Measurements from ENCODE around the gene SMTNL2.

Gene SMTNL2

DNA sequence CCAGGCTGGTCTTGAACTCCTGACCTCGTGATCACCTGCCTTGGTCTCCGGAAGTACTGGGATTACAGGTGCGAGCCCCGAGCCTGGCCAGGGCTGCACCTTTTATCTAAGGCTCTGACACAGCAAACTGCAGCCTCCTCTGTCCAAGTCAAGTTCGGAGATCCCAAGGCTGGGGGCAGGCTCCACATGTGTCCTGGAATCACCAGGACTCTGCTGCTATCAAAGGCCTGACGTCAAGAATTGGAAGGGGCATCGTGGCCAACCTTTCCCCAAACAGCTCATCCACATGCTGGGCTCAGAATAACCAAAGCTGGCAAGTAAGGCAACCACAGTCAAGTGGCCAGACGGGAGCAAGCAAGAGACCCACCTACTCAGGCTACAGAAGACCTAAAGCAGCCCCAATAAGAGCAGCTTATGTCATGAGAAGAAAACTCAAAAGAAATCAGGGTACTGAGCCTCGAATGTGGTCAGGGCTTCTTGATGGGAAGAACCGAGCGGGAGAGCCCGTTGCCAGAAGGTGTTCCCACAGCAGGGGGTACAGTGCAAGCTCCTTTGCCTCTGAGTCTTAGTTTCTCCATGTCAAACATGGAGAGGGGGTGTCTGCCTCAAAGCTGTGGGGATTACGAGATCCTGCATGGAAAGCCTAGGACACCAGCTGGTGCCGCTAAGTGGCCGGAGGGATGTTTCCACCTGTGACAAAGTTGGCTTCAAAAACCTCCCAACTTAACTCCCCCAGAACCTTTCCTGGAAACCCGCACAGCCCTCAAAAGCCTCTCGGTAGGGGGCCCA is 37.0 kb upstream of the SMTNL2 start:
- DNase-seq = no peak

DNA sequence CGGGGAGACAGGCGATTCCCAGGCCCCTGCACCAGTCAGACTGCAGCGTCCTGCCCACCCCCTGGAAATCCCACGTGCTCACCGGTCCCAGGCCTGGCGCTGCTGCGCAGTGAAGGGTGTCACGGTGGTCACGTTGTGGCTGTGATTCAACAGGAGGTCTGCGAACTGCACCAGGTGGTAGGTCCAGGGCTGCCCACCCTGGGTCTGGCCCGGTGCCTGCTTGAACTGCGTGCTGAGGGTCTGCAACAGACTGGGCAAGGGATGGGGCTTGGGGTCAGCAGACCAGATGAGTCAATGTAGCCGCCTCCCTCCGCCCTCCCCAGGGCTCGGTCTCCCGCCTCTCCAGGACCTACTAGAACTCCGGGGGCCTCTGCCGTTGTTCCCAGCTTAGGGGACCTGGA is 36.3 kb upstream of the SMTNL2 start:
- DNase-seq = no peak

DNA sequence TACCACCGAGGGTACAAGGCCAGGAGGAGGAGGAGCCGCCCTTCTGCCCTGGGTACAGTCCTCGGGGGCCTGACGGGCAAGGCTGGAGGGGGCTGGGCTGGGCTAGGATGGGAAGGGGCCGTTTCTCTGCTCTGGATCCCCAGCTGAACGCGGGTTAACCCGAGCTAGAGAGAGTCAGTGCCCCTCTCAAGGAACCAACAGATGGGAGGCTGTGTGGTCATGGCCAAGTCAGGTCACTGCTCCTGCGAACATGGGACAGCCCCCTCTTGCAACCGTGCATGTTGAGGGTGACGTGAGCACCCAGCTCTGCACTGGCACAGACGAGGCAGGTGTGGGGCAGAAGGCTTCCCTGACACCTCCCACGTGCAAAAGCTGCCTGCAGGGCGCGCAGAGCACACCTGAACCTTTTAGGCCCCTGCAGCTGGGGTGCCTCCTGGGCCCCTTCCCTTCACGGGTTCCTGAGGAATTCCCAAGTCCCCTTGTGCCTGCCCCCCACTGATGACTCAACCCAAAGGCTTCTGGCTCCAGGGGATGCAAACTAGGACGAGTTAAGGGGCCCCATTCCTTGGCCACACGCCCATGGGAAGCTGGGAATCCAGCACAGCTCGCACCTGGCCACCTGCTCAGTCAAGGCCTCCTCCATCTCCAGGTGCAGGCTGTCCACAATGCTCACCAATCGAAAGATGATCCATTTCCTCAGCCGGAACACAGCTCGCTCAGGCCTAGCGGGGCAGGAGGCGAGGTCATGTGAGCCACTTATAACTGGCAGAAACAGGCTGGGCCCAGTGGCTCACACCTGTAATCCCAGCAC is 35.4 kb upstream of the SMTNL2 start:
- DNase-seq = no peak

DNA sequence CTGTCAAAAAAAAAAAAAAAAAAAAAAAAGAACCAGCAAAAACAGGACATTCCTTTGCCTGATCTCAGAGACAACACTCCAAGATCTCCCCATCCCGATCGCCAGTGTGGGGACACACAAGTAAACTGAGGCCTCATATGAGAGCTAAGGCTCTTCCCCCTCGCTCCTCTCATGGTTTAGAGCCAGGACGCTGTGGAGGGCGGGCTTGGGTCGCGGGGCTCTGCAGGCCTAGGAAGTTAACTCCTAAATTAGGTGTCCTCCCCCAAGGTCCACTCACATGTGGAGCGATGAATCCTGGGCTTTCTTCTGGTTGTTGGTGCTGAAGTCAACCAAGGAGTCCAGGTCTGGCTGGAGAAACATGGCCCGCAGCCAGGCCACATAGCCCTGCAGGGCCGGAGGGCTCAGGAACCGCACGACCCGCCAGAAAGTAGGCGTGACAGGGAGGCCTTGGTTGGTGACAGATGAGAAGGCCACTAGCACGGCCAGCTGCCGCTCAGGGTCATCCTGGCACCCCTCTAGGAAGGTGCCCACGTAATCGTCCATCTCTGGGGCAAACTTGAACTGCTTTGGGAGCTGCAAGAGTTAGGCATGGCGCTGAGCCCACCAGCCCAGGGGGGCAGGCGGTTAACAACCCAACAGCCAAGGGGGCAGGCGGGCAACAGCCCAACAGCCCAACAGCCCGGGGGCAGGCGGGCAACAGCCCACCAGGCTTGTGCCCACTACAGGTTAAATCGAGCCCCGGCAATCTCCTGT is 34.4 kb upstream of the SMTNL2 start:
- no peak for DNase-seq

DNA sequence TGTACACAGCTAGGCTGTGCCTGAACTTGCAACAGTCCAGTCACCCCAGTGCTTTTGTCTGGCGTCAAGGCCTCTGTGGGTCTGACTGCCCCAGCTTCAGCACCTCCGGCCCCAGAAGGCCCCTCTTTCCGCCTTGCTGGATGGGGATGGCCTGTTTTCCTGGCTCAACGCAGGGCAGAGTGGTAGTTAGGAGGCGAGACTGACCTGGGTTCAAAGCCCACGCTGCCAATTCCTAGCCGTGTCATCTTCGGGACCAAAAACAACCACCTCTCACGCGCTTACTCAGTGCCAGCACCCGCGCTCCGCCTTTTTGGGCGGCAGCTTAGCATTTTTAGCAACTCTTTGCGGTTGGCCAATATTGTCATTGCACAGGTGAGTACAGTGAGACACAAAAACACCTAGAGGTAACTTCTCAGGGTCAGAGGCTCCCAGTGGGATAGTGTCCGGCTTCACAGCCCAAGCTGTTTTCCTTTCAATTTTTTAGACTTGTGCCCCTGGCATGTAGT is 33.7 kb upstream of the SMTNL2 start:
- DNase-seq = no peak

DNA sequence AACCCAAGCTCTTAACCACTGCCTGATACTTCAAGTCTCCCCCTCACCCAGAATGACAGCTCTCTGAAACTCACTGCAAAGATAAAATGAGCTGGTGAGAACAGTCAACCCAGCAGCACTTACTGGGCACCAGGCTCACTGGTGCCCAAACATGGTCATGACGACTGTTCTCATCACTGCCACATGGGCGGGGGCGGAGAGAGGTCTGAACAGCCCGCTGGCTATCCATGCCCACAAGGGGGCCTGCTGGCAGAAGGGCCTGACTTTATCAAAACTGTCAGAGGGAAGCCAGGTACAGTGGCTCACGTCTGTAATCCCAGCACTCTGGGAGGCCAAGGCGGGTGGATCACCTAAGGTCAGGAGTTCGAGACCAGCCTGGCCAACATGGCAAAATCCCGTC is 33.2 kb upstream of the SMTNL2 start:
- DNase-seq = peak; percentile 27

DNA sequence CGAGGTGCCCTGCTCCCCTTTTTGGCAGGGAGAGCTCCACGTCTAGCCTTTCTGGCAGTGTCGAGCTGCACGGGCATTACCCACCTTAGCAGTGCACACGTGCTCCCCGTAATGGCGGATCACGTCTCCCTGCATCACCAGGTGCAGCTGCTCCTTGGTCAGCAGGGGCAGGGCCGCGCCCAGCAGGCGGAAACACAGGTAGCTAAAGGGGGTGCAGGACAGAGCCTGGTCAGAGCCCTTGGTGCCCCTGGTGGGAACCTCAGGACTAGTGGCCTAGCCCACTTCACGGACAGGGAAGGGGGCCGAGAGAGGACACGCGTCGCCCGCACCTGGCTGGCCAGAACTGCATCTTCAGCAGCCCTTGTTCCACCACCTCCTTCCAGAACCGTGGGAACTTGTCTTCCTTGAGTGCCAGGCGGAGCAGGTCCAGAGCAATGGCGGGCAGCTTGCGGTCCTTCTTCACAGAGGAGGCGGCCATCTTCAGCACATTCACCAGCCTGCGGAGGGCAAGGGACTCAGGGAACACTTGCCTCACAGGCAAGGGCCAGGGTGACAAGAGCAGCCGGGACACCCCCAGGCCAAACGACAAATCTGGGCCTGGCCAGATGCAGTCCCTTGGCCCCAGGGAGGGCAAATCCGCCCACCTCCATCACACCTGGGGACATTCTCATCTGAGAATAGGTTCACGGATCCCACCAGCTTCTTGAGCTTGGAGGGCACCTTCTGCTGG is 32.4 kb upstream of the SMTNL2 start:
- DNase-seq = no peak

DNA sequence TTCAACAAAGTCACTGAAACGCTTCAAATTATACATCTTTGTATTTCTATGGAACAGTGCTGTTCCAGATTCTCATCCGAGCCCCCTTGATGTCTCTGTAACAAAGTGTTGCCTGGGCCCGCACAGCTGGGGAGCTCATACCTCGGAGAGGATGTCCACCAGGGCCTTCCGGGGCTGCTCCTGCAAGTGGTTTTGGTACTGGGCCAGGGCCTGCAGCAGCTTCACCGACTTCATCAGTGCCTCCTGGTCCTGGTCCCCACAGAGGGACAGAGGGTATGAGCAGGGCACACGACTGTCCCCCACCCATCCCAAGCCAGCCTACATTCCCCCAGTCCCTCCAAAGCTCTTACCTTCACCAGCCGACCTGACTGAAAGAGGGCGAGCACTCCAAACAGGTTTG is 30.7 kb upstream of the SMTNL2 start:
- DNase-seq = no peak

DNA sequence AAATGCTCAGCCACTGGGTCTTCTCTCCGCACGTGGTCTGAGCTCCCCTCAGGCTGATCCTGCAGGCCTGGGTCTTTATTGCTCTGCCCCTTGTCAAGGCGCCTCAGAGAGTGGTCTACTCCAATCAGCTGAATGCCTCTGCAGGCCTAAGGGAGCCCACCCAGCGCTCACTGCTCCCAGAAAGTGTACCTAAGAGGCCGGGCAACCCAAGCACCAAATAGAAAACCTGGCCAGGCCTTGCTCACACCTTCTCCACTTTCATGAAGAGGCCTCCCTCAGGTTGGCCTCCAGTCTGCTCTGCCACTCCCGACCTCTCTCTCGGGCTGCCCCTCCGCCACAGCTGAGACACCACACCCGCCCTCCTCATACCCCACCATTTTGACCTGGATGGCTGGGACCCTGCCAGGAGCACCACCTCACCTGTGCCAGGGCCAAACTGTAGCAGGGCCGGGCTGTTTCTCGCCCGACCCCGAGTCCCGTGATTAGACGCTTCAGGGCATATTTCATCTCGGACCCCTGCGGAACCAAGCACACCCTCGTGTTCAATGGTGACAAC is 29.8 kb upstream of the SMTNL2 start:
- DNase-seq = no peak

DNA sequence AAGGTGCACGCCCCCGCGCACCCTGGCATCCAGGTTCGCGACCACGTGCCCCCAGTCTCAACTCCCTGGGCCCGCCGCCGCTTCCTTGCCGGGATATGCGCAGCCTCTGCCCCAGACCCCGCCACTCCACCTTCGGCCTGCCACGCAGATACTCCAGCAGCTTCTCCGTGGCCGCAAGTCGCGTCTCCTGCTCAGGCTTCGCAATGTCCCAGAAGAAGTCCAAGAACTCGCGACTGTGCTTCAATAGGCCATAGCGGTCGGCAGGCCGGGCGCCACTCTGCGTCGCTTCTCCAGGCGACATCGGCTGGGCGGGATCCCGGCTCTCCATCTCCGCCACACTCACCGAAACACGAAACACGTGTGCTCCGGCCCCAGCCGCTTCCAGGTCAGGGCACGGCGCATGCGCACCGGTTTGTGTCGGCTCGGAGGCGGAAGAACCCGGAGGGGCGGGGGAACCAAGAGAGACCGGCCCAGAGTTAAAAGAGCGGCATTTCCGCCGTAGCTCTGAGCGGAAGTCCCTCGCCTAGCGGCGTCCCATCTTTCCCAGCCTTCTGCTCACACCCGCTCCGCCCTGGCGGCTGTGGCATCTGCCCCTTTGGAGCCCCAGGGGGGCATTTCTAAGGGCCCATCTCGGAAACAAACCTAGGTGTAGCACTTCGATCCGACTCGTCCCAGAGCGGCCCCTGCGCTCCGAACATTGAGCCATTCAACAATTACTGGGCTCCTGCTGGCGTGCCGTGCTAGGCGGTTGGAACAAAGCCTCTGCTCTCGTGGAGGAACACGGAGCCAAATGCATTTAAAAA is 29.1 kb upstream of the SMTNL2 start, which contains the start of gene MYBBP1A:
TSS of gene MYBBP1A (minus strand) at position 388 of the 803 bp plus-strand sequence. CDS start at position 328, 60 bp downstream.
- DNase-seq = peak; percentile 96

DNA sequence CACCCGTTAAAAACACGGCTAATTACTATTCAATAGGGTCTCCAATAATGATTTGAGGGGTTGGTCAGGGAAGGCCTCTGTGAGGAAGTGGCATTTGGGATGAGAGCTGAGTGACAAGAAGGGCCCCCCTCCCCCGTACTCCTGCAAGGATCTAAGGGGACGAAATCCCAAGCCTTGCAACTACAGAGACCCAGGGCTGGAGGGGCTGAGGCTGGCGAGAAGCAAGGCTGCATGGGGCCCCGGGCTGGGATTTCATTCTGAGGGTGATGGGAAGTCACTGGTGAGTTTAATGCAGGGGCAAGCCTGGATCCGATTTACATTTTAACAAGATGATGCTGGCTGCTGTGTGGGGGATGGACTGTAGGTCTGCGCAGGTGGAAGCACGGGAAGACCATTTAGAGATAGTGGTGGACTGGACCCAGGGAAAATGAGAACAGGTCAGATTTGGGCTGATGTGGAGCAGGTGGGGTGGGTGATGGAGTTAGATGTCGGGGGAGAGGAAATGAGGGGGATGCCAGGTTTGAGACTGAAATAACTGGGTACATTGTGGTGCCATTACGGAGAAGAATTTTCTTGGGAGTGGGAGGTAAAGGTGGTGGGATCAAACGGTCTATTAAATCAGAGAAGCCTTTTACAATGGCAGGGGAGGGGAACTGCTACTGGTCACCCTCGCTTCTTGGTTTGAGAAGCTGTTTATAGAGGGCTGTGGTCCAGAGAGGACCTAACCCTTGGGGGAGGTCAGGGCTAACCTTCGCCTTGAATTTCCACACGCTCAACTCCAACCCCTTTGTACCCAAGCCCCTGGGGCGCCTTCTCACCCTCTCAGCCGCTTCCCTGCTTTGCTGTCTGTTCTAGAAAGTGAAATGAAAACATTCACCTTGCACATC is 28.2 kb upstream of the SMTNL2 start:
- no peak for DNase-seq

DNA sequence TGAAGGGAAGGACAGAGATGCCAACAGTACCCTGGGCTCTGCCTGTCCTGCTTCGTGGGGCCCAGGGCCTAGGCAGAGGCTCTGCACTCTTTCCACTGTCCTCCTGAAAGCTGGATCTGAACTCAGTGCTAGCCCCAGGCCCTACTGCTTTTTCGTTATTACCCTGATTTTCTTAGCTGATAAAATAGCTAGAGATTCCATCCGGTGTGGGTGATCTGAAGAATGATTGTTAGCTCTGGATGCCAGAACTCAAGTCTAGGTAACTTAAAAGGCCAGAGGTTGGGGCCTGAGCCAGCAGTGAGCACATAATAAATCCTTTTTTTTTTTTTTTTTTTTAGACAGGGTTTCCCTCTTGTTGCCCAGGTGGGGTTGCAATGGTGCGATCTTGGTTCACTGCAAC is 27.3 kb upstream of the SMTNL2 start:
- DNase-seq = no peak

DNA sequence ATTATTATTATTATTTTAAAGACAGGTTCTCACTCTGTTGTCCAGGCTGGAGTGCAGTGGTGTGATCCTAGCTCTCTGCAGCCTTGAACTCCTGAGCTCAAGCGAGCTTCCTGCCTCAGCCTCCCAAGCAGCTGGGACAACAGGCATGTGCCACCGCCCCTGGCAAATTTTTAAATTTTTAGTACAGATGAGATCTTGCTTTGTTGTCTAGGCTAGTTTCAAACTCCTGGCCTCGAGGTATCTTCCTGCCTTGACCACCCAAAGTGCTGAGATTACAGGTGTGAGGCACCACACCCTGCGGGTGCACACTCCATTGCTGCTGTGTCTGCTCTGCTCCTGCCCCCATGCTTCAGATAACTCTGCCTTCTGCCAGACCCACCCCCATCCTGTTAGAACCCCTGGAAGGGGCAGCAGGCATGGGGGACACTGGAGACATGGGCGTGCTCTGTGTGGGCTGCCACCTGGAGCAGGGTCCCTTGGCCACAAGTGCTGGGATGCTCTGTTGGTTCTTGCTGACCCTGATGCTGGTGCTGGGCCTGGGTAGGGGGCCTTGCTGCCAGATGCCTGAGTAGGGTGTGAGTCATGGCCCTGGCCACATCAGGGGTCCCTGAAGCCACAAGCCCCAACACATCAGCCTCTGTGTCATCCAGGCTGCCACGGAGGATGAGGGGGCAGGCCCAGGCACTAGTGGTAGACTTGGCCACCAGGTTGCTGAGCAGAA is 26.5 kb upstream of the SMTNL2 start:
- DNase-seq = no peak

DNA sequence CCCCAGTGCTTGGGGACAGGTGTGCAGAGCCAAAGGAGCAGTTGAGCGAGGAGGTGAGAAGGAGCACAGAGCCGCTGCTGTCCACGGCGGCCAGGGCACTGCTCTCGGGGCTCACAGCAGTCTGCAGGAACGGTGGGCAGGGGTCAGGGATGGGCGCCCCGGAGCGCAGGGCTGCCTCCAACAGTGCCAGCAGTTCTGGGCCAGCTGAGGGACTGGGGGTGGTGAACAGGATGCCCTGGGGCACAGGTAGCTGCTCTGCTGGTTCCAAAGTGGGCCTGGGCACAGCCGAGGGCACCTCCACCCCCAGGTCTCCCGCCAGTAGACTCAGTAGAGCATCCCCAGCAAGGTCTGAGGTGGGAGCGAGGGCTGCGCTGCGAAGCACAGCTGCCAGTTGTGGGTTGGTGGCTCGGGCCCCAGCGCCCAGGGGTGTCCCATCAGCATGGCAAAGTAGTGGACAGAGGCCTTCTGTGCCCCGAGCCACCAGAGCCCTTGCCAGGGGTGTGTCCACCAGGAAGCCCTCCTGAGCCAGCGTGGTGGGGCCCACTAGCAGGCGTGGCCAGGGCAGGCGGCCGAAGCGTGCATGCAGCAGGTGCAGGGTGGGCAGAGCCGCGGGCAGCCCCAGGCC is 25.9 kb upstream of the SMTNL2 start:
- no peak for DNase-seq

DNA sequence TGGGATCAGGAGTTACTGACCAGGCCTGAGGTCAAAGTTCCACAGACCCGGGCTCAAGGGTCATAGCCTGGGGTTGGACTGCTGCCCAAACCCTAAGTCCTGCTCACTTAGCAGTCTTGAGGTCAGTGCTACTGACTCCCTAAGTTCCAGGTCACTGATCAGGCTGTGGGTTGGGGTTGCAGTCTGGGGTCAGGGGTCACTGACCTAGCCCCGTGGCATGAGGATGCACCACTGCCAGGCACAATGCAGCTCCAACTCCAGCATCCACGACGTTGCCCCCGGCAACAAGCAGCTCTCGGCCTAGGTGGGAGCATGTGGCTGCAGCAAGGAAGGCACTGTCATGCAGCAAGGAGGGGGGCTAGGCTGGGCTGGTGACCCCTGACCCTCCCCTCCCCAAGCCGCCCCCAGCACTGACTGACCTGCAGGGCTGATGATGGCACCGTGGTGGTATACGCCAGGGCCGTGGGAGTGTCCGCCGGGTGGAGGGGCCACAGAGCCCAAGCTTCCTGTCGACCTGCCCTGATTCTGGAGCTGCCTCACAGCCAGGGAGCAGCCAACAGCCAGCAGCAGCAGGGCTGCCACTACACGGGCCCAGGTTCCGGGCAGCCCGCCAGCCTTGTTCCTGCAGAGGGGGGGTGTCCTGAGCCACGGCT is 25.1 kb upstream of the SMTNL2 start:
- no peak for DNase-seq

DNA sequence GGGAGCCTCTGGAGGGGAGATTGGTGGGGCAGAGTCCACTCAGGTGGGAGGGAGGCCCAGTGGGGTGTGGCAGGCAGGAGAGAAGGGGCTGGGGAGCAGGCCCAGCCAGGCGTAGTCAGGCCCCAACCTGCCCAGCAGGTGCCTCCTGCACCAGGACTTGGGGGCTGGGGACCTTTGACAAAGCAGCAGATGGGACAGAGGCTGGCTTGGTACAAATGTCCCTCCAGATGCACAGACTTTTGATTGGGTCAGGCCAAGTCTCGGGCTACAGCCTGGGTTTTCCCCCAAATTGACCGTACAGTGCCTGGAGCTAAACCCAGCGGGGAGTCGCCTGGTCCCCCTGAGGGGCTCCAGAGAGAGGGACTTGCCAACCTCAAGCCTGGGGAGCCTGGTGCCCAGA is 24.4 kb upstream of the SMTNL2 start:
- no peak for DNase-seq

DNA sequence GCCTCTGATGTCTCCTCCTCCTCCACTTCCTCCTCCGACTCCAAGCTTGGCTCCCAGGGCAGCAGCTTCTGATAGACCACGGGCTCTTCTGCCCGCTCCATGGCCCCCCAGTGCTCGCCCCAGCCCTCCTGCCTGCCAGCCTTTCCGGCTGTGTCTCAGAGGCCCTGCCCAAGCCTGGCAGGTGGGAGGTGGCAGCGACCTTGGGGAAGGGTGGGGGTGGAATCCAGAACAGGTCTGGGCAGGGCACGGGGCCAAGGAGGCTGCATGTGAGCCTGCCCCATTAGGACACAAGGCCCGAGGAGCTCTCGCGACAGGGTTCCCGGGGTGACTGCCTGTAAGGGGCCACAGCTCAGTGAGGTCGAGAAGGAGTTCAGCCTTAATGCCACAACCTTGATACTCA is 23.9 kb upstream of the SMTNL2 start, which contains the start of gene GGT6:
TSS of gene GGT6 (minus strand) at position 157 of the 400 bp plus-strand sequence. CDS start at position 101, 56 bp downstream.
- DNase-seq = no peak

DNA sequence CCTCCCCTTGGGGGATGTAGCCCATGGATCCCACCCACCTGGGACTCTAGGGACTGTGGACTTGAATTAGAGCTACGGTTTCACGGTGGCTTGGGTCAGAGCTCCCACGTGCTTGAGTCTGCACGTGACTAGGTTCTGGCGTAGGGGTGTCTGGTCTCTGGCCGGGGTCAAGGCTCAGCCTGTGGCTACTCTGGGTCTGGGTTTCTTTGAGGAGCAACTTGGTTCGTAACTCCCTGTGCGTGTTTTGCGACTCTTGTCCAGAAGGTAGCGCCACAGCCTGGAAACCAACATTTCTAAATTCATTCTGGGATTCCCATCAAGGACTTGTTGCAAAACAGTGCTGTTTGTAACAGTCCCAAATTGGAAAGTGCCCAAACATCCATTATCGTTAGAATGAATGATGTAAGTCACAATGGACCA is 23.5 kb upstream of the SMTNL2 start:
- DNase-seq = no peak
